GM19463 (cell line): ENCODE data around the gene ACOD1.
A peak's percentile ranks its signal among the peaks of the same experiment; 100 is the strongest.

Source experiments
- ATAC-seq: cut with Tn5 transposase; IDR thresholded peaks from one replicate; pipeline ENCODE4 v1.9.1; 2021; ENCODE audit warnings: mild to moderate bottlenecking, moderate library complexity; ENCODE audit not compliant: unreplicated experiment

ACOD1 gene

DNA sequence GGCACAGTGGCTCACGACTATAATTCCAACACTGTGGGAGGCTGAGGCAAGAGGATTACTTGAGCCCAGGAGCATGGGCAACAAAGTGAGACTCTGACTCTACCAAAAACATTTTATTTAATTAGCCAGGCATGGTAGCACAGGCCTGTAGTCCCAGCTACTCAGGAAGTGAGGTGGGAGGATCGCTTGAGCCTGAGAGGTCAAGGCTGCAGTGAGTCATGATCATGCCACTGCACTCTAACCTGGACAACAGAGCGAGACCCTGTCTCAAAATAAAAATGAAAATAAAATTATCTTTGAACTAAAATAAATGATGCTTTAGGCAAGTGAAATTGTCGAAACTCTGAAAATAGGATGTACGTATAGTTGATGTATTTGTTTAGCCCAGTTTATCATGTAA, 35.4 kb downstream of the ACOD1 start:
- ATAC-seq, result no peak

DNA sequence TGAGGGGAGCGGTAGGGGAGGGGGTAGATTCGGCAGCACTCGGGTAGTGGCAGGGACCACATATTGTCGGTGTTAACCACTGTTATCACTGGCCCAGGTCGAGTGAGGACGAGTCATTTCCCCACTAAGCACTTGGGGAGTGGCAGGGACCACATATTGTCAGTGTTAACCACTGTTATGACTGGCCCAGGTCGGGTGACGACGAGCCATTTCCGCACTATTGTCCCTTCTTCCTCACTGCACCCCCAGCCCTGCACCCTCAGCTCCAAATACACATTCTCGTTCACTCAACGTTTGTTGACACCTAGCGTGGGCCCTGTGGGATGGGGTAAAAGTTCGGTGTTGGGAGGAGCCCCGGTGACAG, 43.1 kb downstream of the ACOD1 start:
- ATAC-seq, result peak; percentile 48

DNA sequence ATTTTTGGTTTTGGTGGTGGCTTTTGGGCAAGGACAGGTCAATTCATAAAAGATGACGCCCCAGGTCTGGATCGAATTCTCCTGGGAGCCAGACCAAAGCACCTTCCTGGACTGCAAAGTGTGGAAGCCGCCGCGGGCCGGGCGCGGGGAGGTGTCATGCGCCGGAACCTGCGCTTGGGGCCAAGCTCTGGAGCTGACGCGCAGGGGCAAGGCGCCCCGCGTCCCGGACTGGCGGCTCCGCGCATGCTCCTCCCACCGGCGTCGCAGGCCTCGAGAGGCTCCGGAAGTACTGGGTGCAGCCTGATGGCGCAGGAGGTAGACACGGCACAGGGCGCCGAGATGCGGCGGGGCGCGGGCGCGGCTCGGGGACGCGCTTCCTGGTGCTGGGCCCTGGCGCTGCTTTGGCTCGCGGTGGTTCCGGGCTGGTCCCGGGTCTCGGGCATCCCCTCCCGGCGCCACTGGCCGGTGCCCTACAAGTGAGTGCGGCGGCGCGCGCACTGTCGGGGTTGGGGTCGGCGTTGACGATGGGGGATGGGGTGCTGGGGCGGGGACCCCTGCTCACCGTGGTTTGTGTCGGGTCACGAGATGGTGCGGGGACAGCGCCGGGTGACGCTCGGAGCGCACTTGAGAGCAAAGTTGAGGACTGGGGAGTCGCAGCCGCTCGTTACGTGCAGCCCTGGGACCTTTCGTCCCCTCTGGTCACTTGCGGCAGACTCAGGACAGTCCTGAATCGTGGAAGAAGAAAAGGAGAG, 43.7 kb downstream of the ACOD1 start, which contains the start of gene CLN5:
Gene CLN5, plus strand, starts transcription at position 286 of the 752 bp plus-strand sequence. Its CDS starts 18 bp downstream, at position 304.
- peak; percentile 92 for ATAC-seq

- no peak for ATAC-seq
Measured at GRCh38 chr13:76992548-76993001, 44.3 kb downstream of the ACOD1 start.

GRCh38 chr13:76993021-76993420, 44.7 kb downstream of the ACOD1 start:
- no peak for ATAC-seq

GRCh38 chr13:76993473-76993872, 45.2 kb downstream of the ACOD1 start:
- no peak for ATAC-seq

GRCh38 chr13:76994281-76994680, 46.0 kb downstream of the ACOD1 start:
- ATAC-seq, result no peak

DNA sequence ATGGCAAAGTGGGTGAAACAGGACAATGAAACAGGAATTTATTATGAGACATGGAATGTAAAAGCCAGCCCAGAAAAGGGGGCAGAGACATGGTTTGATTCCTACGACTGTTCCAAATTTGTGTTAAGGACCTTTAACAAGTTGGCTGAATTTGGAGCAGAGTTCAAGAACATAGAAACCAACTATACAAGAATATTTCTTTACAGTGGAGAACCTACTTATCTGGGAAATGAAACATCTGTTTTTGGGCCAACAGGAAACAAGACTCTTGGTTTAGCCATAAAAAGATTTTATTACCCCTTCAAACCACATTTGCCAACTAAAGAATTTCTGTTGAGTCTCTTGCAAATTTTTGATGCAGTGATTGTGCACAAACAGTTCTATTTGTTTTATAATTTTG, 52.2 kb downstream of the ACOD1 start:
- ATAC-seq, result no peak

DNA sequence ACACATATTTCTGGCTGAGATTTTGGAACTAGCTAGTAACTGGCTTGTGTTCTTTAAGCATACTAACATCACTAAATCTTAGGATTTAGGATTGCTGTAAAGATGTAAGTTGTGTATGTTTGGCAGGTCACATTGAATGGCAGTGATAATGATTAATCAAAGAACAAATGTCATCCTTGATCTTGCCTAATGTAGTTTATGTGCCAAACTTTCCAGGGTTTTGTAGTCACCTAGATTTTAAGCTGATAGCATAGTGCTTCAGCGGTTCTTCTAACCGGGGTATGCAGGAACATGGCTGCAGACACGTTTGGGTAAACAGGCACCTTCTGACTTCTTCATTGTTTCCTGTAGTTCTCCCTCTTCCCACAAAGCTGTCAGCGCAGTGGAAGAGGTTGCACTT, 53.2 kb downstream of the ACOD1 start:
- no peak for ATAC-seq

DNA sequence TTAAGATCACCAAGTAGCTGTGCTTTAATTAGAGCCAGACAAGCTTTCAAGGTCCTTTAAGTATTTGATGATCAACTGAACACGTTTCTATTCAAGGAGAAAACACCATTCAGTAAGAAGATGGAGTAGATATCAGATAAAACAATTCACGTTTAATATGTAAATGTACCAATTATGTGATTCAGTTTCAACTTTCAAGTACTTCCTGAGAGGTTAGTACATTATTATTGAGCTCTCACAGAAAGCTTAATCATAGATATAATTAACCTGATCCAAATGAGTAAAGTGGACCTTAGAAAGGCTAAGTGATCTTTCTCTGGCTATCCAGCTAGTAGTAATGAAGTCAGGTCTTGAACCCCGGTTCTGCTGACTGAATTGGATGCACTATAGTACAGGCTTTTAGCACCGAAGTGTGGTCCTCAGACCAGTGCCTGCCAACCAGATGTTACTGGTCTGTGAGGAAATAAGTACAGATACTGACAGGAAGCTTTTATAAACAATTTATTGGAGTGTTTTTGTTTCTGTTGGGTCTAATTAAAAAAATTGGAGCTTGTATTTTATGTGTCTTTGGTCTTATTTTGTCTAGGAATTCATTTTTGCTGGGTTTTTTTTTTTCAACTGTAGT, 53.8 kb downstream of the ACOD1 start:
- ATAC-seq, result no peak

DNA sequence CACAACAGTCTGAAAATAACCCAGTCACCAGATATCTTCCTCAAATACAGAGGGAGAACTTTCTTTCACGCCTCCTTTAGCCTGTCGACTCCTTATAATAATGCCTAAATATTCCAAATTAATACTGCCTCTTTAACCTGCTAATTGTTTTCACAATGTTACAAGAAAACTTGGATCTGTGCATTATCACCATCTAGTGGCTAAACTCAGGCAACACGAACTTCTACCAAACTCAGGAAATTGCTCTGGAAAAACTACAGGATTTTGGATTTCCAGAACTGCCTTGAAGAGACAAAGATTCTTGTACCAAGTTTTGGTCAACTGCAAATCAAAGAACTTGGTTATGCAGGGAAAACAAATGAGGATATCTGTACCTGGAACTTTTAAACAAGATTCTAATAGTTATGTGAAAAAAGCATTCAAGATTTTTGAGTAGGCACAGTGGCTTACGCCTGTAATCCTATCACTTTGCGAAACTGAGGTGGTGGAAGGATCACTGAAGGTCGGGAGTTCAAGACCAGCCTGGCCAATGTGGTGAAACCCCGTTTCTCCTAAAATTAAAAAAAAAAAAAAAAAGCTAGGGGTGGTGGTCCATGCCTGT, 54.4 kb downstream of the ACOD1 start:
- ATAC-seq, result no peak
